Measurements from ENCODE around the gene OR2T10.
"Not testable (repeated sequence)": the region's sequence is repeated elsewhere in the genome, so short reads cannot be mapped to it uniquely, and the experiment has no call there.

OR2T10 gene, protein sequence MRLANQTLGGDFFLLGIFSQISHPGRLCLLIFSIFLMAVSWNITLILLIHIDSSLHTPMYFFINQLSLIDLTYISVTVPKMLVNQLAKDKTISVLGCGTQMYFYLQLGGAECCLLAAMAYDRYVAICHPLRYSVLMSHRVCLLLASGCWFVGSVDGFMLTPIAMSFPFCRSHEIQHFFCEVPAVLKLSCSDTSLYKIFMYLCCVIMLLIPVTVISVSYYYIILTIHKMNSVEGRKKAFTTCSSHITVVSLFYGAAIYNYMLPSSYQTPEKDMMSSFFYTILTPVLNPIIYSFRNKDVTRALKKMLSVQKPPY

GRCh38 chr1:248597589-248597988 is at the start of gene OR2T10:
Gene OR2T10 (minus strand): TSS chr1:248597700. CDS start chr1:248593768, 3,932 bp downstream.
- in situ Hi-C loops (cut with MboI; ENCODE audit: low sequenced_read_pairs): no loop called here

GRCh38 chr1:248645178-248645577 is 47.7 kb upstream of the OR2T10 start, which contains the start of gene OR2T35:
Gene OR2T35 (minus strand): TSS chr1:248645278. CDS start chr1:248639258, 6,020 bp downstream.
- in situ Hi-C loops (cut with MboI; ENCODE audit: low sequenced_read_pairs): not testable (repeated sequence)

GRCh38 chr1:248642971-248643651 is 45.6 kb upstream of the OR2T10 start:
- in situ Hi-C loops (cut with MboI; ENCODE audit: low sequenced_read_pairs): not testable (repeated sequence)

GRCh38 chr1:248641583-248641982 is 44.1 kb upstream of the OR2T10 start:
- in situ Hi-C loops (cut with MboI; ENCODE audit: low sequenced_read_pairs): not testable (repeated sequence)

DNA sequence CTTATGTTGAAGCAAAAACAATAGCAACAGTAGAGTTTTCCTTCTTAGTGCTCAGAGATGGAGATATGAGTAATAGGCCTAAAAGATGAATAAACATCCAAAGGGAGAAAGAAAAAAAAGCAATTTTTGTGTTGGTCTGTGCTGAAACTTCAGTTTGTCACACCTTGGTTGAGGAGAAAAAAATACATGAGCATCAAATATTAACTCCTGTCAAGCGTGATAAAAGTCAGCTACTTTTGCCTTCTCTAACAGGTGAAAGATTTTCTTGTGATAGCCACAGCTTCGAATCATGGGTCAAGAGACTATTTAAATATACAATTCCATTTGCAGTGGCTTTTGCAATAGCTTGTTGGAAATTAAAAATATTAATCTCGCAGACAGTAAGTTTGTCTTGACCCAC is 43.4 kb upstream of the OR2T10 start:
- in situ Hi-C loops (cut with MboI; ENCODE audit: low sequenced_read_pairs): not testable (repeated sequence)

DNA sequence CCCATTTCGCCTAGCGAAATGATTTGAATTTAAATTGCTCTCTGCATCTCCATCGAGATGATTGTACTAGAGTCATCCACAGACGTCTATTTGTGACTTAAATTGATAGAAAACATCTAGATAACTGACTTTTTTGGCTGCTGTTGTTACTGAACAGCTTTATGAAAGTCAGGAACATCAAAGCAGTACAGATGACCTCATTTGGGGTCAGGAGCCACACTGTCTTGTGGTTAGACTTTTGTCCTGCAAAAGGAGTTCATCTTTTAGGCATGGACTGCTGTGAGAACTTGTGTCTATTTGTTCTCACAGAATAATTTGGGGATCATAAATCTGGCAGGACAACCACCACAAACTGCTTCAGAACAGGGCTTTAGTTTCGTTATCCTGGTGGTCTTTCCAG is 42.2 kb upstream of the OR2T10 start:
- in situ Hi-C loops (cut with MboI; ENCODE audit: low sequenced_read_pairs): not testable (repeated sequence)

DNA sequence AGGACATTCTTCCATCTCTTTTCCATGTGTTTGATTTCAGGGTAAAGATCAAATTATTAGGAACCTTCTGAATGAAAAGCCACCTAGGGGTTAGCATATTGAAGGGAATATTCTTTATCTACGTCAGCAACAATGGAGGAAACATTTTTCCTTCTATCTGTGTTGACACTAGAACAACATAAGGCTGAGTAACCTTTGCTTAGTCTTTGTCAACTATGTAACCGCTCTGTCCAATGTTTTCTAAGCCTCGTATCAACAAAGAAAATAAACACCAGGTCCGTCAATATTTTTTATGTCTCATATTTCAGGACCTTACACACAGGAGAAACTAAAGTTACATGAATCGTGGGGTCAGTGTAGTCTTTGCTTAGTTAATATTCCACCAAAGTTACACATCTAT is 39.1 kb upstream of the OR2T10 start:
- in situ Hi-C loops (cut with MboI; ENCODE audit: low sequenced_read_pairs): not testable (repeated sequence)

GRCh38 chr1:248634991-248635390 is 37.5 kb upstream of the OR2T10 start, which contains the start of gene OR2T11:
Gene OR2T11 (minus strand): TSS chr1:248635091. CDS start chr1:248627128, 7,963 bp downstream.
- in situ Hi-C loops (cut with MboI; ENCODE audit: low sequenced_read_pairs): not testable (repeated sequence)

DNA sequence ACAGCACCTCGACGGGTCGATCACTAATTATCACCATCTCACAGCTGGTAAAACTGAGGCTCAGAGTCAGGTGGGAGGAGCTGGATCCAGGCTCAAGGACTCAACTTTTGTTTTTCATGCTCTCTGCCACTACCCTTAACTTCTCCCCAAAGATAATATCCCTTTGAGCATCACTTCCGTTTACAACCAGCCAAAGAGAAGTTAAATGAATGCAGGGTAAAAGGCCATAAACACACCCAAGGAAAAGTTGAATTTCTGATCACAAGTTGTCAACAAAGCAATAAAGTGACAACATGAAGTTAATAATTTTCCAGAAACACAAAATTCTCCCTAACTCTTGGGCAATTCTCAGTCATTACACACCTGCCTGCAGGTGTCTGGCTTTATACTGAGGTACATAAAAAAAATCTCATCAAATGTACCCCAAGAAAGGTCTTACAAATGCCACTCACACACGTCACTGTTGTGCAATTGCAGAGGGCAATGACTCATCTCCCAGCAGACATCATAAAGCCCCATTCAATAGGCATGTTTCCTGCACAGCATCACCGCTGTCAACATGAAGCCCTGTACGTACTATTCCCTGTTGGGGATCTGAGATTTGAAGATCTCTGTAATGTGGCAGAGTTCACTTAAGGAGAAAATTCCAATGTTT is 34.0 kb upstream of the OR2T10 start:
- in situ Hi-C loops (cut with MboI; ENCODE audit: low sequenced_read_pairs): no loop called here

DNA sequence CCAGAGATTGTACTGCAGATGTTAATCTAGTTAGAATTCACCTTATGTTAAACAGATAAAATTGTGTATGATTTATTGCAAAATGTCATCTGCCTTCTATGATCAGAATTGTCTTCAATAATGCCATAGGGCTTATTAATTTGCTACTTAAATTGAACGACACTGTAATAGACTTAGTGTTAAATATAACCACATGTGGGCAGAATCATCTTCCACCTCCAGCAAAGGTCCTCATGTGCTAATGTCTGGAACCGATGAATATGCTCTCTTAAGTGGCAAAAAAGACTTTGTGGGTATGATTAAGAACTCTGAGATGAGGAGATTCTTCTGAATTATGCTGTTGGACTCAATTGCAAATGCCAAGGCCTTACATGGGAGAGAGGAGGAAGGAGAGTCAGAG is 33.1 kb upstream of the OR2T10 start:
- in situ Hi-C loops (cut with MboI; ENCODE audit: low sequenced_read_pairs): no loop called here

- in situ Hi-C loops (cut with MboI; ENCODE audit: low sequenced_read_pairs): no loop called here
These were observed 30.7 kb upstream of the OR2T10 start for GRCh38 chr1:248627971-248628844.

- in situ Hi-C loops (cut with MboI; ENCODE audit: low sequenced_read_pairs): no loop called here
These were observed 28.5 kb upstream of the OR2T10 start for GRCh38 chr1:248625971-248626370.

DNA sequence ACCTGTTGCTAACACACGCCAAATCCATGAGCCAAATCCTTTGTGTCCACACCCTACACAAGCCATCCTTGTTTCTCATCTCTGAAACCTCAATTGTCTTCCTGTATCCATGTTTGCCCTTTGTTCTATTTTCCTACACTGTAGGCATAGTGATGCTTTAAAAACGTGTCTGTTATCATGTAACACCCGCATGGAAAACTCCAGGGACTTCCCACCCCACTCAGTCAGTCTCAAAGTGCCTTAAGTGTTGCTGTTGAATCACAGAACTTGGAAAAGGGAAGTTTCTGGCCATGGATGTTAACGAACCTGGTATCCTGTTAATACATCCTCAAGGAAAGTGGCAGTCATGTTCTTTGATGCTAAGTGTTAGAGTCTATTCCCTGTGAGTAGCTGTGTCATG is 27.7 kb upstream of the OR2T10 start:
- in situ Hi-C loops (cut with MboI; ENCODE audit: low sequenced_read_pairs): no loop called here

DNA sequence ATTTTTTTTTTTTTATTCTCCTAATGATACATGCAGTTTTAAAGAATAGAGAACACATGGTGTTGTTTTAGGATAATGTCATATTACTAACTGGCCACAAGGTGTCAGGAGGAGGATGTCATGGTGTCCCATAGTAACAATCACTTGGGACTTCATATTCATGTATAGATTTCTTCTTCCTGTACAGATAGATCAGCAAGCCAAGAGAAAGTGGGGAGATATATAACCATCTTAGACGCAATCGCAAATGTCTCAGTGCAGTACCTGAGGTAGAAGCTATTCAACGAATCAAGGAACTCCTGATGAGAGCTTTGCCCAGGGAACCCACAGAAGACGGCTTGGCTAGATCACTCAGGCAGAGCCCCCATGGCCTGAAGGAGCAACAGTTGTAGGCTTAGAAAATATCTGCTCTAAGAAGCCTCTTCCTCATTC is 25.1 kb upstream of the OR2T10 start:
- in situ Hi-C loops (cut with MboI; ENCODE audit: low sequenced_read_pairs): no loop called here

DNA sequence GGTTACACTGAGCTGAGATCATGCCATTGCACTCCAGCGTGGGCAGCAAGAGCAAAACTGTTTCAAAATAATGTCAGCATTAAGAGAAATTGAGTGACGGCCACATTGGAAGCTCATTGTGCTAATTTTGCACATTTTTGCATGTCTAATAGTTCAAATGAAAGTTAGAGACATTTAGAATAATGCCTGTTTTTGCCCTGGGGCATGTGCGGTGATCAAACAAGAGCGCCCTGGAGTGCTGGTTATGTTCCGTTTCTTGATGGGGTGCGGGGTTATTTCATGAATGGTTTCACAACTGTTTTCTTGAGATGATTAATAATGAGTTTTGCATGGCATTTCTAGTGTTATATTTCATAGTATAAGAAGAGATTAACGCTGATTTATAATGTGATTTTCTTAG is 24.3 kb upstream of the OR2T10 start:
- in situ Hi-C loops (cut with MboI; ENCODE audit: low sequenced_read_pairs): no loop called here

DNA sequence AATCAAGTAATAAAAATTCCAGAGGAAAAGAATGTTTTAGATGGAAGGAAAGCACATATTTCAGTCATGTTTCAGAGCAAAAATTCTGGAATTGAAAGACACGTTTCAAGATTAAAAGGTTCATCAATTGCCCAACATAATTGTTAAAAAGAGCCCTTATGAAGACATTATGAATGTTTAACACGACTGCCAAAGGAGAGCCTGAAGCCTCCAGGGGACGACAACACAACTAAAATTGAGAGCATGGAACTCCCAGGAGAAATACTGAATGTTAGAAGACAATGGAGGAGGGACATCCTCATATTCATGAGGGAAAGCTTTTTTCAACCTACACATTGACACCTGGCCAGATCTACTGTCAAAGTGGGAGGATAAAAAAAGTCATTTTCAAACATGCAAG is 21.4 kb upstream of the OR2T10 start:
- in situ Hi-C loops (cut with MboI; ENCODE audit: low sequenced_read_pairs): no loop called here

DNA sequence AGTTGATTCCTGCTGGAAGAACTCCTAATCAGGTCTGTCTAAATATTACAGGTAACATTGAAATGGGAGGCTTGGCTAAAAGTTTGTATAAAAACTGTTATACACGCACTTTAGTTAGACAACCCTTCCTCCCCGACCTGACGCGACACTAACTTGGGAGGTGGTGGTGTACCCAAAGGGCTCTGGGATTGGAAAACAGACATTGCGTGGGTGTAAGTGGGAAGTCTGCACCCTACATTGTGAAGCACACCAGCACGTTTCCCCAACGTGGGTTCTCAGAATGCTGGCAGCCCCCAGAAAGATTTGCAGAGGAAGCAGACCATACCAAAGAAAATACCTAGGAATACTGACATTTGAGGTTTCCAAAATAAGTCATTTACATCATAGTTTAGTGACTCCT is 20.6 kb upstream of the OR2T10 start:
- in situ Hi-C loops (cut with MboI; ENCODE audit: low sequenced_read_pairs): no loop called here

DNA sequence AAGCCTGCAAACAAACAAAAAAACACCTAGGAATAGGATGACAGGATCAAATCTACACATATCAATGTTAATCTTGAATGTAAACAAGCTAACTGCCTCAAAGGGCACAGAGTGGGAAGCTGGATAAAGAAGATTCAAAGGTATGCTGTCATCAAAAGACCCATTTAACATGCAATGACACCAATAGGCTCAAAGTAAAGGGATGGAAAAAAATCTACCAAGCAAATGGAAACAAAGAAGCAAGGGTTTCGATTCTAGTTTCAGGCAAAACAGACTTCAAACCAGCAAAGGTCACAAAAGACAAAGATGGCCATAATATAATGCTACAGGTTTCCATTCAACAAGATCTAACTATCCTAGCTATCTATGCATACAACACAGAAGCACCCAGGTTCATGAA is 16.2 kb upstream of the OR2T10 start:
- in situ Hi-C loops (cut with MboI; ENCODE audit: low sequenced_read_pairs): no loop called here

GRCh38 chr1:248611883-248612414 is 14.4 kb upstream of the OR2T10 start:
- in situ Hi-C loops (cut with MboI; ENCODE audit: low sequenced_read_pairs): no loop called here

DNA sequence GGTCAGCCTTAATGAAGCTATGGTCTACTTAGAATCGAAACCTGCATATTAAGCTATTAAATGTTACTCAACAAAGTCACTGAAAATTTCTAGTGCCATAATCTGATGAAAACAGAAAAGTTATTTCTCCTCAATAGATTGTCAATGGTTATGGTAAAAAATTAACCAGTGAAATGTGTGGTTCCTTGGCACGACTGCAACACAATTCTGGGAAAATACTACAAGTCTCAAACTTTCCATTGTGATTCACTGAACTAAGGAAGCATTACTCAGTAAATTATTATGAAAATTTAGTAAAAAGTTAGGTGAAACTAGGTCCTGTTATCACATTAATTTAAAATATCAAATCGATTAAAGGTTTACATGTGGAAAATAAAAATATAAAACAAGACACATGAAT is 12.8 kb upstream of the OR2T10 start:
- in situ Hi-C loops (cut with MboI; ENCODE audit: low sequenced_read_pairs): no loop called here

All from HL-60/S4 treated with phorbol 12-myristate 13-acetate at 8.2 ng/mL for 4 days and 3 days (cell line).